ENCODE results near the gene GGTA1.

Gene GGTA1

DNA sequence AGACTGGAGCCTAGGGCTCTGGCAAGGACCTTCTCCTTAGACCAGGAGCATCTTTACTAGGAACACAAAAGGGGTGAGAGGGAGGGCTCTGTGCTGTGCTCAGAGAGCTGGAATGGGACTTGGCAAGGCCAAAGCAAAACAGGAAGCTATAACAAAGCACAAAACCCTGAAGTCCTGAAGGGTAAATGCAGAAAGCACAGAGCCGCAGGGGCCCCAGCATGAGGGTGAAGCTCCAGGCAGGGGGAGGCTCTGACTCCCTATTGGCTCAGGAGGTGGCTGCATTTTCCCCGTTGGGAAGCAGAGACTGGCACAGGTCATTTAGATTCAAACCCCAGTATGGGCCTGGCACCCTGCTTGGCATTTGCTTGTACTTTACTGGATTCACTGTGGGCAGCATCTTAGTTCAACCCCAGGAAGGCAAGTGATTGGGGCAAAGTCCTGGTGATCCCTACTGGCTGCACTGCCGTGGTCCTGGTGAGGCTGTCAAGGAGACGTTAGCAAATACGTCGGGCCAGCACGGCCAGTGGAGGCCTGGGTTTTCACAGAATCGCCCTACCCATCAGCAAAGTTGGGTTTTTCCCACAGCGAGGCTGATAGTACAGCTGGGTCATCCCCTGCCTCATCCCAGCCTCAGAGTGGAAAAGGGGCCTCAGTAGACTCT, 46.3 kb downstream of the GGTA1 start:
- no peak for DNase-seq (ENCODE audit: low read depth, low spot score)
- in situ Hi-C loops (cut with HindIII; ENCODE audit: low sequenced_read_pairs): no loop called here
- no peak overlapping the region for H3K4me3 ChIP-seq (ENCODE audit: low read depth, low read length)
- TF ChIP-seq, protein P1, sequence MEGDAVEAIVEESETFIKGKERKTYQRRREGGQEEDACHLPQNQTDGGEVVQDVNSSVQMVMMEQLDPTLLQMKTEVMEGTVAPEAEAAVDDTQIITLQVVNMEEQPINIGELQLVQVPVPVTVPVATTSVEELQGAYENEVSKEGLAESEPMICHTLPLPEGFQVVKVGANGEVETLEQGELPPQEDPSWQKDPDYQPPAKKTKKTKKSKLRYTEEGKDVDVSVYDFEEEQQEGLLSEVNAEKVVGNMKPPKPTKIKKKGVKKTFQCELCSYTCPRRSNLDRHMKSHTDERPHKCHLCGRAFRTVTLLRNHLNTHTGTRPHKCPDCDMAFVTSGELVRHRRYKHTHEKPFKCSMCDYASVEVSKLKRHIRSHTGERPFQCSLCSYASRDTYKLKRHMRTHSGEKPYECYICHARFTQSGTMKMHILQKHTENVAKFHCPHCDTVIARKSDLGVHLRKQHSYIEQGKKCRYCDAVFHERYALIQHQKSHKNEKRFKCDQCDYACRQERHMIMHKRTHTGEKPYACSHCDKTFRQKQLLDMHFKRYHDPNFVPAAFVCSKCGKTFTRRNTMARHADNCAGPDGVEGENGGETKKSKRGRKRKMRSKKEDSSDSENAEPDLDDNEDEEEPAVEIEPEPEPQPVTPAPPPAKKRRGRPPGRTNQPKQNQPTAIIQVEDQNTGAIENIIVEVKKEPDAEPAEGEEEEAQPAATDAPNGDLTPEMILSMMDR (IDR thresholded peaks at IDR 0.05; ENCODE audit: low read depth, low read length): no peak

DNA sequence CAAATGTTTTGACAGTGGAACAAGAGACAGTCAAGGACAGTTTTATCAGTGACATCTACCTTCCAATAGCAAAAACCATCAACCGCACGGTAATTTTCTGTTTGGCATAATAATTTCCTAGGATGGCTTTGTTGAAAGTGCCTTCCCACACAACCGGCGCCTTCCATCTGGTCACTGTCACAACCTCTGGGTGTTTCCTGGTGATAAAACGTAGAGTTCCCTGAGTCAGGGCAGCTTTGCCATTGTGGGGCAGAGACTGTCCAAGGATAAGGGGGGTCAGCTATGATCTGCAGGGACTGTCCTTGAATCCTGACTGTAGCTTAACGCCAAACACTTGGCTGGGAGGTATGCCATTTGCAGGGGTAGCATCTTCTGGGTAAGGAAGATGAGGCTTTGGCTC, 47.6 kb downstream of the GGTA1 start:
- H3K4me3 ChIP-seq (ENCODE audit: low read depth, low read length): no peak overlapping the region
- no peak for DNase-seq (ENCODE audit: low read depth, low spot score)
- in situ Hi-C loops (cut with HindIII; ENCODE audit: low sequenced_read_pairs): no loop called here
- TF ChIP-seq, protein P1 (IDR thresholded peaks at IDR 0.05; ENCODE audit: low read depth, low read length): no peak

DNA sequence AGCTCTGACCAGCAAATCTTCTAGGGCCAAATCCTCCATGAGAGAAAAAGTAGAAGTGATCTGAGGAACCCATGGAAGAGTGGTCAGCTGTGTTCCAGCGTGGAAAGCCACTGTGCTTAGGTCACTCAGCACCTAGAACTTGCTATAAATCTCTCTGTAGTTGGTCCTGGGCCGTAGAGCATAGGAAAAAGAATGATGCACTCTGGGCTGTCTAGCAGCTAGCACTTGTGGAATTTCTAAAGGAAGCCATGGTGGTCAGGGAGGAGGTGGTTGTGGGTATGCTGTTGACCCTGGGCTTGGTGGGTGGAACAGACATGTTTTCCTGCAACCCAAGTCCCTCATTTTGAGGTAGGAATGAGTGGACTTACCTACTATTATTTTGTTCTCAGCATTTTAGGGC, 48.1 kb downstream of the GGTA1 start:
- in situ Hi-C loops (cut with HindIII; ENCODE audit: low sequenced_read_pairs): no loop called here
- DNase-seq (ENCODE audit: low read depth, low spot score): no peak
- TF ChIP-seq, protein P1 (IDR thresholded peaks at IDR 0.05; ENCODE audit: low read depth, low read length): no peak
- H3K4me3 ChIP-seq (ENCODE audit: low read depth, low read length): no peak overlapping the region

DNA sequence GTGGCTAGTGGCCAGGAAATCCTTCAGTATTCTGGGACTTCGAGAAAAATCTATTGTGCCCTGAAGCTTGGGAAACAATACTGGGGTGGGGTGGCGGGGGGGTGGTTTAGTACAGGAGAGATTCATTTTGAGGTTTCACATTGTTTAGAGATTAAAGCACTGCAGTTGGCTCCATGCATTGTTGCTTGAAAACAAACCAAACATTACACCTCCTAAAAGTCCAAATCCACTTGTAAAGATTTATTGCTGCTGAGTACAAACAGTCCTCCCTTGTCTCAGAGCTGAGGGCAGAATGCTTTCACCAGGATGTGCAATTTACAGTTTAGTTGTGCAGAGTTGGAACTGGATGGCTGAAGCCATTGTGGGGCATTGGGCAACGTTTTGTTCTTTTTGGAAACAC, 49.4 kb downstream of the GGTA1 start:
- in situ Hi-C loops (cut with HindIII; ENCODE audit: low sequenced_read_pairs): no loop called here
- DNase-seq (ENCODE audit: low read depth, low spot score): no peak
- no peak overlapping the region for H3K4me3 ChIP-seq (ENCODE audit: low read depth, low read length)
- TF ChIP-seq, protein P1 (IDR thresholded peaks at IDR 0.05; ENCODE audit: low read depth, low read length): no peak

DNA sequence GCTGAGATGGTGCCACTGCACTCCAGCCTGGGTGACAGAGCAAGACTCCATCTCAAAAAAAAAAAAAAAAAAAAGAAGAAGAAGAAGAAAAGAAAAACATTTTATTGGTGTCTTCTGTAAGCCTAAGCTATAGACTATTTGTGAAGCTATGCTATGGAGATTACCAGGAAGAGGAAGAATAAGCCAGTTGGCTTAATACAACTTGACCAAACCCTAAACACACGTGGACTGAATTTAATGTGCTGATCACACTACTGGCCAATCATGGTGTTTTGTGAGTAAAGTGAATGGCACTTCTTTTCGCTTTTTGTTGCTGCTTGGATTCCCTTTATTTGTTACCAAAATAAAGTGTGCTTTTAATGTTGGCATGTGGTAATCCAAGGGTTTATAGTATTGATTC, 49.9 kb downstream of the GGTA1 start:
- TF ChIP-seq, protein P1 (IDR thresholded peaks at IDR 0.05; ENCODE audit: low read depth, low read length): no peak
- no peak for DNase-seq (ENCODE audit: low read depth, low spot score)
- in situ Hi-C loops (cut with HindIII; ENCODE audit: low sequenced_read_pairs): no loop called here

DNA sequence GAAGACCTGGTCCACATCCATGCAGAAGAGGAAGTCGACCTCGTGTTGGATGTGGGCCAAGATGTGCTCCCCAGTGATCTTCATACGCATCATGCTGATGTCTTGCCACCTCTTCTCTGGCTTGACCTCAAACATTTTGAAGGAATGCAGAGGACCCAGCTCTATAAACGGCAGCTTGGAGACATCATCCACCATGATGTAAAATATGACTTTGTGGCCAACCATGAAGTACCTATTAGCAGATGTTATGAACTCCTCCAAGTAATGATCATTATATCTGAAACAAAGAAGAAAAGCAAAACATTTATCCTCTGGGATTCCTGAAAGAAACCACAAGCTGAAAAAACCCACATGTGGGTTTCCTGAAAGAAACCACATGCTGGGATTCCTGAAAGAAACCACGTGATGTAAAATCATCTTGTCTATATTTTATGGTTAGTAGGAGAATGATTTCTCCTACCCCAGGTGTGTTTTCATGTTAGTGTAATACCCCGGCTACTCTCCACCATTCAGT, 52.3 kb downstream of the GGTA1 start:
- in situ Hi-C loops (cut with HindIII; ENCODE audit: low sequenced_read_pairs): no loop called here
- DNase-seq (ENCODE audit: low read depth, low spot score): peak; percentile 90
- H3K4me3 ChIP-seq (ENCODE audit: low read depth, low read length): no peak overlapping the region
- TF ChIP-seq, protein P1 (IDR thresholded peaks at IDR 0.05; ENCODE audit: low read depth, low read length): no peak

More for the DNA sequence above, 49.9 kb downstream of the GGTA1 start:
- H3K4me3 ChIP-seq (ENCODE audit: low read depth, low read length): no peak overlapping the region
